ENCODE data around the gene USF2.
"Not testable (repeated sequence)": the region's sequence is repeated elsewhere in the genome, so short reads cannot be mapped to it uniquely, and the experiment has no call there.

Gene USF2

DNA sequence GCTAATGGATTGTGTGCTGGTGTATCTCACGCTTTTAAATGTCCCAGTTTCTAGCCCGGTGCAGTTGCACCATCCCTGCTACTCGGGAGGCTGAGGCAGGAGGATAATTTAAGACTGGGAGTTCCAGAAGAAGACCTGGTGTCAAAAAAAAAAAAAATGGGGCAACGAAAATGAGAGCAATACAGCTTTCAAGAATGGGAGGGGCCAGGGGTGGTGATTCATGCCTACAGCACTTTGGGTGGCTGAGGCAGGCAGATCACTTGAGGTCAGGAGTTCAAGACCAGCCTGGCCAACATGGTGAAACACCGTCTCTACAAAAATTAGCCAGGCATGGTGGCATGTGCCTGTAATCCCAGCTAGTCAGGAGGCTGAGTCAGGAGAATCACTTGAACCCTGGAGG, 17.3 kb downstream of the USF2 start:
- not testable (repeated sequence) for DNase-seq

DNA sequence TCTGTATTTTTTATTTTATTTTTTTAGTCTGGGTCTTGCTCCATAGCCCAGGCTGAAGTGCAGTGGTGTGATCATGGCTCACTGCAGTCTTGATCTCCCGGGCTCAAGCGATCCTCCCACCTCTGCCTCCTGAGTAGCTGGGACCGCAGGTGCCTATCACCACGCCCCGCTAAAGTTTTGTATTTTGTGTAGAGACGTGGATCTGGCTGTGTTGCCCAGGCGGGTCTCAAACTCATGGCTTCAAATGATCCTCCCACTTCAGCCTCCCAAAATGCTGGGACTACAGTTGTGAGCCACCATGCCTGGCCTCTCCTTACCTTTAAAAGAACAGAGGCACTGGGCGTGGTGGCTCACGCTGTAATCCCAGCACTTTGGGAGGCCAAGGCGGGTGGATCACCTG, 19.0 kb downstream of the USF2 start:
- DNase-seq: no peak

DNA sequence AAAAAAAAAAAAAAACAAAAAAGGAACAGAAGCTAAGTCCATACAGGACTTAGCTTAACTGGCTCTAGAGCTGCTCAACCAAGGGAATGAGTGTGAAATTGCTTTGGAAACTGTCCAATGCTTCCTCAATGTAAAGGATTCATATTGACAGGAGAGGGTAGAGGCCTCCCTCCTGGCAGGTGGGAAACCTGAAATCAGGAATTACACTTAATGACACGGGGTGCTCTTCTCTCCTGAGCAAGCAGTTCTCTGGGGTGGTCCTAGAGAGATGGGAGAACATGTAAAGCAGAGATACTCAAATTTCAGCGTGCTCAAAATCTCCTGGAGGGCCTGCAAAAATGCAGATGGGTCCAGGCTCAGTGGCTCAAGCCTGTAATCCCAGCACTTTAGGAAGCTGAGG, 19.6 kb downstream of the USF2 start:
- DNase-seq: no peak

DNA sequence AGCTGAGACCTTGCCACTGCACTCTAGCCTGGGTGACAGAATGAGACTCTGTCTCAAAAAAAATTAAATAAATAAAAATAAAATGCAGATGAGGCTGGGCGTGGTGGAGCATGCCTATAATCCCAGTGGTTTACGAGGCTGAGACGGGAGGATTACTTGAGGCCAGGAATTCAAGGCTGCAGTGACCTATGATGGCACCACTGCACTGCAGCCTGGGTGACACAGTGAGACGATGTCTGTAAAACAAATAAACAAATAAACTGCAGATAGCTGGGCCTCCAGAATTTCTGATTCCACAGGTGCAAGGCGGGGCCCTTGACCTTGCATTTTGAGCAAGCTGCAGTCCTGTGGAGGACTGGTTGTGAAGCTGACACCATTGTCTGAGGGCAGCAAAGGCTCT, 20.1 kb downstream of the USF2 start:
- no peak for DNase-seq

DNA sequence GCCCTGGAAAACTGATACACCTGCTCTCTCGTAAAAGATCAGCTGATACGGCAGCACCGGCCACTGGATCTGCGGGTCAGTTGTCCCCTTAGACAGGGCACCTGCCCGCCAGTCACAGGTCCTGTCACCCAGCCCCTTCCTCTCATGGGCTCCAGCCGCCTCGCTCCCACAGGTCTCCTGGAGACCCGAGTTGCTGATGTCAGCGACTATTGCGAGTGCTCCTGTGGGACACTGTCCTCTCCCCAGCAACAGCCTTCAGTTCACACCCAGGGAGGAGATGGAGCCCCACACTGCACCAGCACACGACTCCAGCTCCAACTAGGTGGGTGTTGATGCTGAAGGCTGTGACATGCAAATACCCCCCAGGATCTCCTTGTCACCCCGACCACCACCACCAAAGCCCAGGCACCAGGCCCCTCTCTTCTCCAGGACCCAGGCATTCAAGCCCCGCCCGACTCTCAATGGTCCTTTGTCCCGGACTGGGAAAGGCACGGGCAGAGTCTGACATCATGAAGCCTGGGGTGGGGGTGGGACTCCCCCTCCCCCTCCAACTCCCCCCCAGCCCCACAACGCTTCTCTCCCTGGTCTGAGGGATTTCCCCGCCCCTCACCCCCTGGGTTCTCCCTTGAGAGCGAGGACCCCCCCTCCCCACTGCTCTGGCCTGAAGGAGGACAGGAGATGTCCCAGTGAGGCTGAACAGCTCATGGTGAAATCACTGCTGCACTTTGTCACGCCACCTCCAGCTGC, 21.8 kb downstream of the USF2 start:
- no peak for DNase-seq

DNA sequence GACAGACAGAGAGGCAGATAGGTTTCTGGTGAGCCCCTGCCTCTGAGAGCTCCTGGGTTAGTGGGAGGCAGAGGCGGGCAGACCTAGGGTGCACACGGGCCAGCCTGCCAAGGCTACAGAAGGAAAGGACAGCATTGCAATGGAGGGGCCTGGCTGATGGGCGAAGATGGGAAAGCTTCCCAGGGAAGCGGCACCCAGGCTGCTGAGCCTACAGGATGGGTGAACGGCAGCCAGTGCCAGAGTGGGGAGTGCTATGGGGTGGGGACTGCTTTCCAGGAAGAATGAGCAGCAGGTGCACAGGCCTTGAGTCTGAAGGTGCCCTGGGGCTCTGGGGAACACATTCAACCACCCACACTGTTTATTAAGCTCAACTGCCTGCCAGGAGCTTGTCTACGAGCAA, 22.5 kb downstream of the USF2 start:
- DNase-seq: no peak

DNA sequence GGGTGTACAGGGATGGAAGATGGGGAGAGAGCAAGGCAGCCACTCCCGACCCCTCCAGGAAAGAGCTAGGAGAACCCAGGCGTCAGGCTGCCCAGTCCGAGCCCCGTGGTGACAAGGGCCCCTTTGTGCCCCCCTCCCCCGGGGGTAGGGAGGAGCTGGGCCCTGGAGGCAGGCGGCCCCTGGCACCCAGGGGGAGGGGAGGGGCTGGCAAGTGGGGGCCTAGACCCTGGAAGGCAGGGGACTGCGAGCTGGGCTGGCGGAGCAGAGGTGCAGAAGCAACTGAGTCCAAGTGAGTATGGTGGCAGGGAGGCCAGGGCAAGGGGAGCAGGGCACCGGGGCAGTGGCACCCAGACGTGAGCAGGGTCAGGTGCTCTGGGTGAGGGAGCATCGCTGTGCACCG, 23.2 kb downstream of the USF2 start, which contains the start of gene MAG:
TSS of gene MAG (plus strand) at position 246 of the 400 bp plus-strand sequence. CDS start 3,248 bp downstream, outside the sequence.
- no peak for DNase-seq

DNA sequence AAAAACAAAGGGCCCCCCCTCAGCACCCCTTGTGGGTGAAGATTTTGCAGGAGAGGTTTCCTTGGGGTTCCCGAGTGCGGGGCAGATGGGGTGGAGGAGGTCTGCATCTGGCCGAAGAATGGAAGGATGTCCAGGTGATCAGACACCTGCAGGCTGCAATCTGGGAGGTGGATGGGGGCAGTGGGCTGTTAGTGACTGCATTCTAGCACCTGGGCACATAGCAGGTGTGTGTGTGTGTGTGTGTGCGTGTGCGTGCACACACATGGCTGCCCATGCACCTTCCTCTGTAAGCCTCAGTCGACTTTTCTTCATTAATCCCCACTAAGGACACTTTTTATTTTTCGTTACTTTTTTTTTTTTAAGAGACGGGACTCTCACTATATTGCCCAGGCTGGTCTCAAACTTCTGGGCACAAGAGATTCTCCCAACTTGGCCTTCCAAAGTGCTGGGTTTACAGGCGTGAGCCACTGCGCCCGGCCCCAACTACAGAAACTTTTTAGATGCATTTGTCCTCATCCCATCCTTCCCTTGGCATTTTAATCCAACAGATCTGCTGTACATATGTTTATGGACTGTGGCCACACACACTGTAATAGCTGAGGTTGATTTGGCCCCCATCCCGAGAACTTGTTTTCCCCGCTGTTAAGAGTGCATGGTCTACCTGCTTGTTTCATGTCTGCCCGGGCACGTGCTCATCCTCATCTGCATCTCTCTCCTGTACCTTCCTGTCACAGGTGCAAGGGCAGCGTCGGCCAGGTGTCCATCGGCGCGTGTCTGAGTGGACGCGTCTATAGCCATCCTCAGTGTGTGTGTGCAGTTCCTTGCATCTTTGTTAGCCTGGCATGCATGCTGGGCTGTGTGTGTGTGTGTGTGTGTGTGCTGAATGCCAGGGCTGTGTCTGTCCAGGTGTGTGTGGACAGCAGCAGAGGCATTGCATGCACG, 23.9 kb downstream of the USF2 start:
- no peak for DNase-seq

DNA sequence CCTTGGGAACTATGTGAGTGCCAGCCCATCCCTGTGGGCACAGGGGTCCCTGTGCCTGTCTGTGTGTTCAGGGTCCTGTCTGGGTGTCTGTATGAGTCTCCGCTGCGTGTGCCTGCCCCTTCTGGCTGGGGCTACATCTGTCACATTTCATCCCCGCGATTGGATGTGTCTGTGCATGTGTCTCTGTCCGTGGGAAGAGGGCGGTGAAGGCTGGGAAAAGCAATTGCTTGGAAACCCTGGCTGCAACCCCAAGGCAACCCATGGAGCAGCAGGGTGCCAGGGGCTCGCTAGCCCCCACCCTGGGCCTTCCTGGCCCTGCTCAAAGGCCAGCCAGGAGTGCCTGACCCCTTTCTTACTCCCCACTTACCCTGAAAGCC, 24.6 kb downstream of the USF2 start:
- DNase-seq: no peak

DNA sequence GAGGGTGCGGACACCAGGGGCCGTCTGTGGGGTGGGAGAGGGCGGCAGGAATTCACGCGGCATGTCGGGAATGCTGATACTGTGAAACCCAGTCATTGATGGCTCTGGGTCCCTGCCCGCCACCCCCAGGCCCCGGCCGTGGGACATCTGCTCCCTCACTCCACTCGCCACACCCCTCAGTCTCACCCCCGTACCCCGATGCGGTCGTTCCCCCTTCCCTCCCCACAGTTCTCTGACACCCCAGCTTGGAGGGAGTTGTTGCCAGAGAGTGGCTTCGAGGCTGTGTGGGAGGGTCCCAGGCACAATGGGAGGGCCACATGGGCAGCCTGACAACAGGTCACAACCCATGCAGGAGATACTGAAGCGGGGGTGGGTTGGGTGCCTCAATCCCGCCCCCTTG, 25.0 kb downstream of the USF2 start:
- DNase-seq: no peak

DNA sequence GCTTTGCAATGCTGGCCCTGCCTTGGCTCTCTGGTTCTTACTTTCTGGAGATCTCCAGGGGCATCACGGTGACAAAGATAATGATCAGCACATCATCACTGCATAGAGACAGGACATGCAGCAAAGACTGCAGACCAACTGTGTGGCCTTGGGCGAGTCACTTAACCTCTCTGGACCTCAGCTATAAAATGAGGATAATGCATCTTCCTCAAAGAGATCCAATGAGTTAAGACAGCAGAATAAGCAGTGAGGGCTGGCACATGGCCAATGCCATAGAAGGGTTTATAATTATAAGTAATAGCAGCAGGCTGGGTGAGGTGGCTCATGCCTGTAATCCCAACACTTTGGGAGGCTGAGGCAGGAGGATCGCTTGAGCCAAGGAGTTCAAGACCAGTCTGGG, 25.6 kb downstream of the USF2 start:
- no peak for DNase-seq

DNA sequence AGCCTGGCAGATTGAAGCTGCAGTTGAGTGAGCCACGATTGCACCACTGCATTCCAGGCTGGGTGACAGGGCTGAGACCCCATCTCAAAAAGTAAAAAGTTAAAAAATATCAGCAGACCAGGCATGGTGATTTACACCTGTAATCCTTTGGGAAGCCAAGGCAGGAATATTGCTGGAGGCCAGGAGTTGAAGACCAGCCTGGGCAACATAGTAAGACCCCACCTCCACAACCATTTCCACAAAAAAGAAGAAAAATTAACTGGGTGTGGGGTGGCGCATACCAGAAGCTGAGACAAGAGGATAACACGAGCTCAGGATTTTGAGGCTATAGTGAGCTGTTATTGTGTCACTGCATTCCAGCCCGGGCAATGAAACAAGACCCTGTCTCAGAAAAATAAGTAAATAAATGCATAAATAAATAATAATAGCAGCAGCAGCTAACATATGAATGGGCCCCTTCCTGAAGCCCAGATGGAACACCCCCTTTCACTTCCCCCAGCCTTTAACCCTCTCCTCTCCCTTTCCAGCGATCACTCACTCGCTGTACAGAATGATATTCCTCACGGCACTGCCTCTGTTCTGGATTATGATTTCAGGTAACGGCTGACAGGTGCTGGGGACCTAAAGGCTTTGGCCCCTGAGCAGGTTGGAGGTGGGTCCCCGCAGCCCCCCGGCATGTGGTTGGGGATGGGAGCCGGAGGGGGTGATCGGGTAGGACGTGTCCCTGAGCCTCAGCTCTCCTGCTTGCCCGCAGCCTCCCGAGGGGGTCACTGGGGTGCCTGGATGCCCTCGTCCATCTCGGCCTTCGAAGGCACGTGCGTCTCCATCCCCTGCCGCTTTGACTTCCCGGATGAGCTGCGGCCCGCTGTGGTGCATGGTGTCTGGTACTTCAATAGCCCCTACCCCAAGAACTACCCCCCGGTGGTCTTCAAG, 26.4 kb downstream of the USF2 start:
- no peak for DNase-seq

DNA sequence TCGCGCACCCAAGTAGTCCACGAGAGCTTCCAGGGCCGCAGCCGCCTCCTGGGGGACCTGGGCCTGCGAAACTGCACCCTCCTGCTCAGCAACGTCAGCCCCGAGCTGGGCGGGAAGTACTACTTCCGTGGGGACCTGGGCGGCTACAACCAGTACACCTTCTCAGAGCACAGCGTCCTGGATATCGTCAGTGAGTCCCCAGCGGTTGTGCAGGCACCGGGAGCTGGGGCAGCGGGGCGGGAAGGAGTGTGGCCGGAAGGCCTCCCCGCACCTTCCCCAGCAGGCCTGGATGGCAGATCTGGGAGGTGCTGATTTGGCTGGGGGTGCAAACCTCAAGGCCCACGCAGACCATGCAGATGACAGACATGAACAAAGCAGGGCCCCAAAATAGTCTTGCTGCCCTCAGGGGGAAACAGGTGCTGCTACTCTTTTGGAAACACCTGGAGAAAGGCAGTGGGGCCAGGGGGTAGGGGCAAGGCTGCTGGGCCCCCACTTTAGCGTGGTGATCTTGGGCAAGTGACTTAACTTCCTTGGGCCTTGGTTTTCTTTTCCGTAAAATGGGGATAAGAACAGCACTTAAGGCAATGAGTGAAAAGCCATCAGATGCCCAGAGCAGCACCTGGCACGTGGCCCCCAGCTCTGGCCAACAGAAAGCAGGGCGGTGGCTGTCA, 27.2 kb downstream of the USF2 start:
- no peak for DNase-seq

DNA sequence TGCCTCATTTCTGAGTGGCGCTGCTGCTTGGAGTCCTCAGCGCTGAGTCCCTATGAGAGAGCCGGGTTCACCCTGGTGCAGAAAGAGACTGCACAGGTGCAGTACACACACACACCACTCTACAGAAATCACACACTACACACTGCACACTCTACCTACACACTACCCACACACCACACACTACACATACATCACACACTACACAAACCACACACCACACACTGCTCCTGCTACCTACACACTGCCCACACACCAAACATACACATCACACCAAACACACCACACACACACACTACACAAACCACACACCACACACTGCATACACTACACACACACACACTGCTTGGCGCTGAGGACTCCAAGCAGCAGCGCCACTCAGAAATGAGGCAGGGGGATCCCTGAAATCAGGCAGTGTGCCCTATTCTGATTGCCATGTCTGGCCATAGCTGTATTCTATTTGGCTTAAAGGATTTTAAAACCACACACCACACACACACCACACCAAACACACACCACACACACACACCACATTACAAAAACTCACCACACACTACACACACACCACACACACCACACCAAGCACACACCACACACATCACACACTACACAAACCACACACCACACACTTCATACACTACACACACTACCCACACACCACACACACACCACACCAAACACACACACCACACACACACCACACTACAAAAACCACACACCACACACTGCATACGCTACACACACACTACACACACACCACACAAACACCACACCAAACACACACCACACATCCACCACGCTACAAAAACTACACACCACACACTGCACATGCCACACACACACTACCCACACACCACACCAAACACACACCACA, 28.1 kb downstream of the USF2 start:
- DNase-seq: no peak

DNA sequence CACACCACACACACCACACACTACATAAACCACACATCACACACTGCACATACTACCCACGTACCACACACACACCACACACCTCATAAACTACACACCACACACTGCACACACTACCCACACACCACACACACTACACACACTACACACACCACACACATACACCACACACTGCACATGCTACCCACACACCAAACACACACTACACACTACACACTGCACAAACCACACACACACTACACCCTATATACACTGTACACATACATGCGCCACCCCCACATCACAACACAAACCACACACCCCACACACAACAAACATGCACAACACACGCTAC, 28.7 kb downstream of the USF2 start:
- DNase-seq: no peak

DNA sequence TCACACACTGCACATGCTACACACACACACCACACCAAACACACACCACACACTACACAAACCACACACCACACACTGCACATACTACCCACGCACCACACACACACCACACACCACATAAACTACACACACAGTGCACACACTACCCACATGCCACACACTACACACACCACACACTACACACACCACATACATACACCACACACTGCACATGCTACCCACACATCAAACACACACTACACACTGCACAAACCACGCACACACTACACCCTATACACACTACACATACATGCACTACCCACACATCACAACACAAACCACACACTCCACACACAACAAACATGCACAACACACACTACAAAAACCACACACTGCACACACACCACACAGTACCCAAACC, 29.2 kb downstream of the USF2 start:
- DNase-seq: no peak

DNA sequence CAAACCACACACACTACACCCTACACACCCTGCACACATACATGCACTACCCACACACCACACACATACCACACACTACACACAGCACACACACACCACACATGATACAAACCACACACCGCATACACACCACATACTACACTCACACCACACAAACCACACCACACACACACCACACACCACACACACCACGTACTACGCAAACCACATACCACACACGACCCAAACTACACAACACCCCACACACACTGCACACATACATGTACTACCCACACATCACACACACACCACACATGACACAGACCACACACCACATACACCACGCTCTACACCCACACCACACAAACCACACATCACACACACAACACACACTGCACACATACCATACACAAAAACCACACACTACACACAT, 29.8 kb downstream of the USF2 start:
- DNase-seq: no peak

DNA sequence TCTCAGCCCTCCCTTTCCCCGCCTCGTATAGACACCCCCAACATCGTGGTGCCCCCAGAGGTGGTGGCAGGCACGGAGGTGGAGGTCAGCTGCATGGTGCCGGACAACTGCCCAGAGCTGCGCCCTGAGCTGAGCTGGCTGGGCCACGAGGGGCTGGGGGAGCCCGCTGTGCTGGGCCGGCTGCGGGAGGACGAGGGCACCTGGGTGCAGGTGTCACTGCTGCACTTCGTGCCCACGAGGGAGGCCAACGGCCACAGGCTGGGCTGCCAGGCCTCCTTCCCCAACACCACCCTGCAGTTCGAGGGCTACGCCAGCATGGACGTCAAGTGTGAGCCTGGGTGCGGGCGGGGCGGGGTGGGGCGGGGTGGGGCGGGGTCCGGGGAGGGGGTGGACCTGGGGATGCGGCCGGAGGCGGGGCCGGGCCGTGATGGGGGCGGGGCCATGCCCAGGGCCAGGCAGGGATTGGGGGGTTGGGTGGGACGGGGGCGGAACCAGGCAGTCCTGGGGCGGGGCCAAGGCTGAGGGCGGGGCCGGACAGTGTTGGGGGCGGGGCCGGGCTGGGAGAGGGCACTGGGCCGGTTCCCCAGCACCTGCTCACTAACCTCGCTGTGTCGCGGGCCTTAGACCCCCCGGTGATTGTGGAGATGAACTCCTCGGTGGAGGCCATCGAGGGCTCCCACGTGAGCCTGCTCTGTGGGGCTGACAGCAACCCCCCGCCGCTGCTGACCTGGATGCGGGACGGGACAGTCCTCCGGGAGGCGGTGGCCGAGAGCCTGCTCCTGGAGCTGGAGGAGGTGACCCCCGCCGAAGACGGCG, 31.0 kb downstream of the USF2 start:
- DNase-seq: peak in 1 of 2 experiments; percentile 9

DNA sequence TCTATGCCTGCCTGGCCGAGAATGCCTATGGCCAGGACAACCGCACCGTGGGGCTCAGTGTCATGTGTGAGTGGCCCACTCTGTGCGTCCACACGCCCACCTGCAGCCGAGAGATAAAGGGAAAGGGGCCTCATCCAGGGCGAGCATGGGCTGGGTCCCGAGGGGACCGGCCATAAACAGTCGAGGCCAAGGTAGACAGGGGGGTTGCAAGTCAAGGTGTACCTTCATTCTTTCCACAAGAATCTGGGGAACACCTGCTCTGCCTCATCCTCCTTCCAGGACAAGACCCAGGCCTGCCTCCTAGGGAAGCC, 31.5 kb downstream of the USF2 start:
- DNase-seq: no peak

DNA sequence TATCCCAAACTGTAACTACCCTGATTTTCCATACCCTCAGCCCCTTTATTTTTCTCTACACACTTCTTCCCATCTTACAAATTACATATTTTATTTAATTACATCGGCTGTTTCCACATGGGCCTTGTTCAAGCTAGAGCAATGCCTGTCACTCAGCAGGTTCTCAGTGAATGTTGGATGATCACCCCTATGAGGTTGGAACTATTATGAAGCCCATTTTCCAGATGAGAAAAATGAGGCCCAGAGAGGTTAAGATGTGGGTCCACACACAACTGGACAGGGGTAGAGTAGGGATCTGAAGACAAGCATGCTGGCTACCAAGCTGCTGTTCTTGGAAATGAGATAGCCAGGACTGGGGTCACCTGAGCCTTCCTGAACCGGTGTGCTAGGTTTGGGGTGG, 33.2 kb downstream of the USF2 start:
- DNase-seq: no peak

DNA sequence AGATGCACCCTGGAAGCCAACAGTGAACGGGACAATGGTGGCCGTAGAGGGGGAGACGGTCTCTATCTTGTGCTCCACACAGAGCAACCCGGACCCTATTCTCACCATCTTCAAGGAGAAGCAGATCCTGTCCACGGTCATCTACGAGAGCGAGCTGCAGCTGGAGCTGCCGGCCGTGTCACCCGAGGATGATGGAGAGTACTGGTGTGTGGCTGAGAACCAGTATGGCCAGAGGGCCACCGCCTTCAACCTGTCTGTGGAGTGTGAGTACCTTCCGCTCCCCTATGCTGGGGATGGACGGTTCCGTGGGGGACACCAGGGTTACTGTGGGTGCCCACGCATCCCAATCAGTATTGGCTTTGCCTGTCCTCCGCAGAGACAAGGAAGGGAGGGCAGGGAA, 33.7 kb downstream of the USF2 start:
- no peak for DNase-seq
